HG02763 (cell line): ENCODE measurements around the gene VDR.
"Not testable (repeated sequence)": the region's sequence is repeated elsewhere in the genome, so short reads cannot be mapped to it uniquely, and the experiment has no call there.

Experiments used
- ATAC-seq: cut with Tn5 transposase; IDR thresholded peaks from one replicate; pipeline ENCODE4 v1.9.1; 2021; ENCODE audit warnings: mild to moderate bottlenecking, moderate library complexity; ENCODE audit not compliant: unreplicated experiment

Gene VDR

DNA sequence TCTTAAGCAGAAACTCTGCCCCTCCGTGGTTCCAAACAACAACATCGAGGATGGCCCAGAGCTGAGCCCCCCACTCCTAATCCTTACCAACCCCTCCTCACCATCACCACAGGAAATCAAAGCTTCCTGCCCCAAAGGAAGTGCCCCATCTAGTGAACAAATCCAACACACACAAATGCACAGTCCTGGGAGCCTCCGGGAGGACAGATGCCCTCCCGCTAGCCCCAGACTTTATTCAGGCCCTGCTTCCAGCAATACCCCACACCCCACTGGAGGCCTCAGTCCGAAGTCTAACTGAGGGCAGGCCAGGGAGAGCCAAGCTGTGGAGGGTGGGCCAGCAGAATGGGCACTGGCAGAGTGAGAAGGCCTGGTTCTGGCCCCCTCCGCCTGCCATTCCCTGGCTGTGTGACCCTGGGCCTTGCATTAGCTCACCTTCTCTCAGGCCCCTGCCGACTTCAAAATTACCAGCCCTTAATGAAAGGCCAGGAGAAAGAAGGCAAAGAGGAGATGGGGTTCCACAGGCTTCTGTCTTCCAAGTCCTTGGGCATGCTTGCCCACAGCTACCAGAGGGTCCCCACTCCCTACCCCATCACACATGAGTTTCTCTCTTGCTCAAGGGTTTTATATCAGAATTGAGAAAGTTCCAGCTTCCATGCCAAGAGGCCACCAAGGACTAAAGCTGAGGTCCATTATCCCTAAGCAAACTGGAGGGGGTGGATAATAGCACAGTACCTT lies 87.4 kb downstream of the VDR start:
- no peak for ATAC-seq

DNA sequence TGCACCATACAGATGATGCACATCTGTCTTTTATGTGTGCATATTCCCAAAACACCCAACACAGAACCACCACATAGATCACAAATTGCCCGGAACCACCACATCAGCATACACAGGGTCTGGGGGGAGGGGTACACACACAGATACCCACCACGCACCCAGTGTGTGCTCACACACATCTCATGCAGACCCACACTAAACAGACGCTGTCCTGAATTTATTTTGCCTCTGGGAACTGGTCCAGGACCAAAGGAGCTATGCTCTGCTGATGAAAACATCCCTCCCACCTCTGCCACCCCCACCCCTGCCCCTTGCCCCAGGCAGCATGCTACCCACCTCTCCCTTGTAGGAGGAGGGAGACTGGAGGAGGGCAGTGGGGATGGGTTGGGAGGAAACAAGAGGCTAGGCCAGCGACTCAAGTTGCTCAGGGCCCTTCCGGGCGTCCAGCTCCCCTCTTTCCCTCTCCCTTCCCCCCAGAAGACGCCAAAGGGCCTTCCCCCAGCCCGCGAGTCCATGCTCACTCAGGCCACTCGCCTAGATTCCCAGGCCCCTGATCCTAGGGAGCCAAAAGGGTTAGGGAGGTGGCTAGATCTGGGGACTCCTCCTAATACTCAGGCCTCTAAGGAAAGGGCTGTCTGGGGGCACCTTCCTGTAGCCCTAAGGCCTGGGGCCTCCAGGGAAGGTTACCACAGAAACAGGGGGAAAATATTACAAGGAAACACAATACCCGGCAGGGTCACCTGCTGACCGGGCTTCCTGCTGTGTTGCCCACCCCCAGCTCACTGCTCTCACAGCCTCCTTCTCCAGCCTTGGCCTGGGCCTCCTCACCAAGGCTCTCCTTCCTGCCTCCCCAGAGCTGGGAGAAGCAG lies 88.2 kb downstream of the VDR start:
- ATAC-seq: no peak

DNA sequence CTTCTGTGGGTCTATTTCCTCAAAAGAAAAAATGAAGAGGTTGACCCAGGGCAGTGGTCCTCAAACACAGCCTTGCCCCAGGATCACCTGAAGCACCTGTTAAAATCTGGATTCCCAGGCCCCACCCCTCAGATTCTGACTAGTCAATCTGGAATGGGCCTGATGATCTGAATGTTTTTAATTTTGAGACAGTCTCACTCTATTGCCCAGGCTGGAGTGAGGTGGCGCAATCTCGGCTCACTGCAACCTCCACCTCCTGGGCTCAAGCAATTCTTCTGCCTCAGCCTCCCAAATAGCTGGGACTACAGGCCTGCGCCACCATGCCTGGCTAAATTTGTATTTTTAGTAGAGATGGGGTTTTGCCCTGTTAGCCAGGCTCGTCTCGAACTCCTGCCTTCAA lies 89.3 kb downstream of the VDR start:
- not testable (repeated sequence) for ATAC-seq

DNA sequence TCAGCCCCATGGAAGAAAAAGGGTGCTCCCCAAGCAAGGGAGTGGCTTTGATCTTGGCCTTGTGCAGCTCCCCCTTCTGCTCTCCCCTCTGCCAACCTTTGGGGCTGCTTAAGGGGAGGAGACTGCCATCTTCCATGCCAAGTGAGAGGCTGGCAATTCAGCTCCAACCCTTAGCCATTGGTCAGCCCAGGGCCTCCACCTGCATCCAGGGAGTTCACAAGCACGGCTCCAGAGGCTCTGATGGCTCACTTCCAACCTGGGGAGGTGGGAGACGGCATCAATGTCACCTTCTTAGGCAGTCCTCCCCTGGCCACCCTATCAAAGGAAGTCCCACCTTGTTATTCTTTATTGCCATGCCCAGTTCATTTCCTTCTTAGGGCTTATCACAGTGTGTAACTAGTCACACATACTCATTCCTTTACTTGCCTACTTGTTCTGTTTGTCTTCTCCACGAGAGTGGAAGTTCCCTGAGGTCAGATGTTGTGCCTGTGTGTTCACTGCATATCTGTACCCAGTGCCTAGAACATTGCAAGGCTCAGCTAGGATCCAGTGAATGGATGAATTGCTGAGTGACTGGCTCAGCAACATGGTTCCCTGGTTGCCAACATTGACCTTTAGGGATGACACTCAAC lies 90.1 kb downstream of the VDR start:
- ATAC-seq: no peak

DNA sequence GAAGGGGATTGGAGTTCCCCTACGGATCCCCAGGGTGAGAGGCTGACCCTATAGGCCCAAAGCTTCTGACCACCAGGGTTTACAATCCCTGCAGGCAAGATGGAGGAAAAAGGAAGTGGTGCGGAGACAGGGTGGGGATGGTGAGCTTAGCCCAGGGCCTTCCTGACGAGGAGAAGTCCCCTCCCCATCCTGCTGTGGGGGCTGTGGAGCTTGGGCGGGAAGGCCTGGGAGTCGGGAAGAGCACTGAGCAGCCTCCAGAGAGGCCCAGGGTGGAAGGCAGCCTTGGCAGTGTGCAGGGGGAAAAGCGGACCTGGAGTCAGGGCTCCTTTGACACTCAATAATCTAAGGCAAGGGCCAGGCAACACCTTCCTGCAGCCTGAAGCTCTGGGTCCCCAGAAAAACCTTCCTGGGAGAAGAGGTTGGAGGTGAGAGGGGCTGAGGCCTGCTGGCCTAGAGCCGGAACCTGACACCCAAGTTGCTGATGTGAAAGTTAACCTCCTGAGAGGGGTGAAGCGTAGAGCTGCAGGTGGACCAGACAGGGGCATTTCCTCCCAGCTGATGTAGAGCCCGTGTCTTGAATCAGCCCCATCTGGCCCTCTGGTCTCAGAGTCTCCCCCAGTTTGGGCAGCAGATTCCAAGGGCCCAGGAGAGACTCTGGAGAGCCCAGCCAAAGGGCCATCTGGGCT lies 91.1 kb downstream of the VDR start:
- ATAC-seq: peak; percentile 36

DNA sequence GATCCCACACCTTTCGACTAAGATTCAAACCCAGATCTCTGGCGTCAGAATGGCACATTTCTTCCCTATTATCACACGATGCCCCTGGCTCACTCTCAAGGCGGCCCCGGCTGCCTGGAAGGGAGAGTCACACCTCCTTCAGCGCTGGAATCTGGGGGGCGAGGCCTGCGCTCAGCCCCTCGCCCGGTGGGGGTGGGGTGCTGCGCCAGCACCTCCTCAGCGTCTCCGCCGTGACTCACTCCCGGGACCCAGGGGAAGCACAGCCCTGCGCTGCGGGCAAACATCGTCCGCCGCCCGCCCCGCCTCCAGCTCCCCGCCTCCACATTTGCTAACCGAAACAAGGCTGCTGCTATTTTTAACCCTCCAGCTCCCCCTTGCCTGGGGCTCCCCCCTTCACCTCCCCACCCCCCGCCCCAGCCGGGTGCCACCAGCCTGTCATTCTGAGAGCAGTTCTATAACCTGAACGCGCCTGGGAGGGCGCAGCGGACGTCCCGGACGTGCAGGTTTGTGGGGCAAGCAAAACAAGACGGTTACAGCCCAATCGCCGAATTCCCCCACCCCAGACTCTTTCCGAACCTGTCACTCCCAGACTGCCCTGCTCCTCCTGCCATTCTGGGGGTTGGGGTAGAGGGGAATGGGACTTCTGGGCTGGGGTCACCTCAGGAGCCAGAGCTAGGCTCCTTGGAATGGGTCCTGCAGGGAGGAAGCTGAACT lies 91.8 kb downstream of the VDR start:
- peak; percentile 65 for ATAC-seq

DNA sequence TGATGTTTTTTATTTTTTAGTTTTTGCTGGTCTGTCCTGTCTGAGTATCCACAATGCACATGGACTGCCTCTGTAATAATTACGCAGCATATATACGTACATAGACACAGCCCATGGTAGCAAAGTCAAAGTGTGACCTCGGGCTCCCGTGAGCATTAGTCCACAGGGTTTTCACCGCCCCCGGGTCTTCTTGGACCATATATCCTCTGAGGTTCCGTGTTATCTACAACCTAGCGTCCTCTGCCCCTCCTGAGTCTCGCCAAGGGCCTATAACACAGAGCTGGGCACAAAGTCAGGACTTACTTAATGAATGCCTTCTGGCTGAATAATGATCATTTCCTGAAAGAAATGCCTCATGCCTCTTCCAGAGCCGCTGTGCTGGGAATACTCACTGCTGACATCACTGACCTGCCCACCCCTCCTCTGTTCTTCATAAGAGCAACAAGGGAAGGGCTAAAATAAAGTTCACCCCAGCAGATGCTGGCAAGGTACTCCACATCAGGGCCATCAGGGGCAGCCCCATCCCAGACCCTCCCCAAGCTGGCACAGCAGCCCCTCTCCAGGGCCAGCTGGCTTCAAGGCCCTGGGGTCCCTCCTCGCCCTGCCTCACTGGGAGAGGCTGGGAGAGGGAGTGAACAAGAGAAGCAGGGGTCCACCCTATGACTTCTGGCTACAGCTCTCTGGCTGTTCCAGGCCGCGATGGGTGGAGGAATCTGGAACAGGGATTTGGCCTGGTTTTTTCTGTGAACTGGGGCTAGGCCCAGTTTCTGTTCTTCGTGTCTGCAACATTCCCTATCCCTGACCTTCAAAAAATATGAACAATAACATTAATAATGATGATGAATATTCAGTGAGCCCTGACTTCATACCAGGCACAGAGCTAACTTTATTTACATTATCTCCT lies 93.0 kb downstream of the VDR start:
- no peak for ATAC-seq

DNA sequence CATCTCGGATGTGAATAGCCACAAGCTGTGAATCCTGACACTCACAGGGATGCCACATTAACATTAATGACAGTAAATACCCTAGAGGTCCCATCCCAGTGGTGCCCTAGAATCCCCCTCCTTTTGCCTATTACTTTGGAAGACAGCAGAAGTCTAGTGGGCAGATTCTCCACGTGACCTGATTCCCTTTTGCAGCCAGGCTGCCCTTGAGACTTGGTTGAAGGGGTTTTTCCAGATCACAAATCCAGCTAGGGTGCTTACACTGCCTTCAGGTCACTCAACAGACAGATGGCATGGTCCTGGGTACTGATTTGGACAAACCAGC lies 93.8 kb downstream of the VDR start:
- ATAC-seq: no peak

DNA sequence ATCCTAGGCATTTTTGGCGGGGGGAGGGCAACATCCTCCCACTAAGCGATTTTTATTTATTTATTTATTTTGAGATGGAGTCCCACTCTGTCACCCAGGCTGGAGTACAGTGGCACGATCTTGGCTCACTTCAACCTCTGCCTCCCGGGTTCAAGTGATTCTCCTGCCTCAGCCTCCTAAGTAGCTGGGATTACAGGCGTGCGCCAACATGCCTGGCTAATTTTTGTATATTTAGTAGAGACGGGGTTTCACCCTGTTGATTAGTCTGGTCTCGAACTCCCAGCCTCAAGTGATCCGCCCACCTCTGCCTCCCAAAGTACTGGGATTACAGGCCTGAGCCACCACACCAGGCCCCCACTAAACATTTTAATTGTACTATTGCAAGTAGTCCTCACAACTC lies 95.3 kb downstream of the VDR start:
- ATAC-seq: not testable (repeated sequence)

DNA sequence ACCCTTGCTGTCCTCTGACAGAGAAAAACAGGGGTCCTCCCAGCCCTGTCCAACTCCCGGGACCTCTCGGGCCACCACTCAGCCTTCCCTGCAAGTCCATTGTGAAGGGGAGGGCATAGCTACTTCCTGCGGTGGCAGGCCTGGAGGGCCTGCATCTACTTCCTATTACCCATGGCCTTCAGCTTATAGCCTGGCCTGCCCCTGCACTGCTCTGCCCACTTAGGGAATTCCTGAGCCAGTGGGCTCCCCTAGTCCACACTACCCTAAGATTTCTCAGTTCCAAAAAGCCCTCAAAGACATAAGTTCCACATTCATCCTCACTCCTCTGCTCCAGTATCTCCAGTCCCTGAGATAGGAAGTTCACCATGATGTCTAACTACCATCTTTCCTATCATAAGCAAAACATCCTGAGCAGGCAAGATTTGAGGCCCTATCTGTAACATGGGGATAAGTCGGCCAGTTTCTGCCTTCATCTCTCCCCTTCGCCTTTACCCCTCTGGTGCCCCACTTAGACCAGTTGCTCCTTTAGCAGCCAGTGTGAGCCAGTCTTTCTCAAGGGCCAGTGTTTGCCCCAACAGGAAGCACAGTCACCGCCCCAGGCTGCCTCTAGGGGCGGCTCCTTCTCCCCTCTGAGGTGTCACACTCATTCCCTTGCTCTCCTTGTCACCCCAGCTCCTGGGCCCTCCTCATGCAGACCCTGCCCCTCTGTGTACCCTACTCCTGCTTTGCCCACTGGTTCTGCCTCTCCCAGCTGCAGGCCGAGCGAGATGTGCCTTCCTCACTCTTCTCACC lies 96.0 kb downstream of the VDR start:
- no peak for ATAC-seq

DNA sequence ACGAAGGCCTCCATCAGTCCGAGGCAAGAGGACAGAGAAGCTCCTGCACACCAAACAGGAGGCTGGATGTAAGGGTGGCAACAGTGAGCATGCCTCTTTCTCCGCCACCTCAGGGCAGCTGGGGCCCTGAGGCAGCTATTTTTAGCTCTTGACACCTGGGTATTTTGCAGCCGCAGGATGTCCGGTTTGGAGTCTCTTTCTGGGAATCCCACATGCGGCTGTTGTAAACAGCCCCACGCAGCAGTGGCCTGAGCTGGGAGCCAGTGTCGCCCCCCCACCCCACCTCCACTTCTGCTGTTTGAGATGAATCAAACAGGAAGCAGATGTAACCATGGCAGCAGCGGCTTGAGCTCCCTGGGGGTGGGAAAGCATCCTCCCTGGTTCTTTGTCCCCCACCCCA lies 96.7 kb downstream of the VDR start:
- peak; percentile 46 for ATAC-seq

DNA sequence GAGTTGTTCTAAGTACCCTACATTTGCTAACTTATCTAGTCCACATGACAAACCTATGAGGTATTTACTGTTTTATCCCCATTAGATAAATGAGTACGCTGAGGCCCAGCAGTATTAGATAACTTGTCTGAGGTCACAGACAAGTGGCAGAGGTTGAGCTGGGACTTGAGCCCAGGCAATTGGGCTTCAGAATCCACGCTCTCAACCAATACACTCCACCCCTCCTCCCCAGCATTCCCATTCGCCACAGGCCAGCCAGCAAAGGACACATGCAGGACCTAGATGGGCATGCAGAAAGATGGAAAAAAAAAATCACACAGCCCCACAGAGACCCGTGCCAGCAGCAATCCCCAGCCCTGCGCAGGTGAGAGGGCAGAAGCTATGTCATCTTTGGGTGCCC lies 97.5 kb downstream of the VDR start:
- ATAC-seq: no peak

DNA sequence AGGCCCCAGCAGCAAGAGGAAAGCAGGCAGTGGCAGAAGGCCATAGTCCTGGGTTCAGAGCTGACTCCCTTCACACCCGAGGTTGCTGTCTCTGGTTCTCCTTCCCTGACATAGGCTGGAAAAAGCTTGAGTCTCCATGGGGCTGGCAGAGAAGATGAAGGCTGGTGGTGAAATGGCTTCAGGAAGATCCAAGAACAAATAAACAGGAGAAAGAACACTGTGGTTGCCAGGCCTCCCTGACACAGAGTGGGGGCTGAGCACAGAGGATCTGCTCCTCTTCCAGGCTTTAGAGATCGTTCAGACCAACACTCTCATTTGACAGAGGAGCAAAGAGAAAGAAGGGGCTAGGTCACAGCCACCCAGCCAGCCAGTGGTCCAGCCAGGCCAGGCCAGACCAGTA lies 99.4 kb downstream of the VDR start:
- no peak for ATAC-seq

DNA sequence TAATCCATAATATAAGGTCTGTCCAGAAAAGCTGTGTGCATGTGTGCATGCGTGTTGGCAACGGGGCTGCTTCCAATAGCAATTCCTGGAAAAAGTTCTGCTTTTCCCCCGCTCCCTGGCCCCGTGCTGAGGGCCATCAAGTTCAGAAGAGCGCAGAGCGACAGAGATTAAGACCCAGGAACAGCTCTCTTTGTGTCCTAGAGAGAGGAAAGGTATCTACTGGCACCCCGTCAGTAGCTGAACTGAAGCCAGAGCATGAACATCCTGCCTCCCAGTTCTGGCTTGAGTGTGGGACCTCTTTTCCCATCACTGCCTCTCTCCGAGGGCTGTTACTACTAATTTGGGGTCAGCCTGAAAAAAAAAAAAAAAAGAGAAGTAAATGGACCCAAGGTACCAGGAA lies 100.6 kb downstream of the VDR start:
- ATAC-seq: no peak

DNA sequence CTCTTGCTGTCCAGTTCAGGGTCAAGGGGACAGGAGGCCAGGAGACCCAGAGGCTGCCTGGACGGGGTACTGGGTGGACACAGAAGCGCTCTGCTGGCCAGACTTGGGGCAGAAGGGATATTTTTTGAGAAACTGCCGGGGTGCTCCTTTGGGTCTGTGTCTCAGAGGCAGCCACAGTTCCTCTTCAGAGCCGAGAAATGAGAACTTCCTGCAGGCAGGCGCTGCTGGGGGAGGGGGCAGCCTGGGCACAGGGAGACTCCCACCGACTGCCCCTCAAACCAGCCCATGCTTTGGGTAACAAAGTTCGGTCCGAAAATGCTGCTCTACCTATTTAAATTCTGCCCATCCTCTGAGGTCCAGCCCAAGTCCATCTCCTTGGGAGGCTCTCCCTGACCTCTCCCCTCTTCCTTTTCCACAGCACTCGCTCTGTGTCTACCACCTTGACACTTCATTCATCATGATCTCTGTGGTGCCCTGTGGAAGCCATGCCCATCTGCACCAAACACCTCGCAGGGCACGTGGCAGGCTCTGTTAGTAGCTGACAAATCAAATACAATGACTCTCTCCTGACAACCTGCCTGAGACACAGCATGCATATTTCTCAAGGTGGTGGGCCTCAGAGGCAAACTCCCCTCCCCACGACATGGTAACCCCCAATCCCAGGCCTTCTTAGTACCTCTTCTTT lies 101.5 kb downstream of the VDR start:
- no peak for ATAC-seq

DNA sequence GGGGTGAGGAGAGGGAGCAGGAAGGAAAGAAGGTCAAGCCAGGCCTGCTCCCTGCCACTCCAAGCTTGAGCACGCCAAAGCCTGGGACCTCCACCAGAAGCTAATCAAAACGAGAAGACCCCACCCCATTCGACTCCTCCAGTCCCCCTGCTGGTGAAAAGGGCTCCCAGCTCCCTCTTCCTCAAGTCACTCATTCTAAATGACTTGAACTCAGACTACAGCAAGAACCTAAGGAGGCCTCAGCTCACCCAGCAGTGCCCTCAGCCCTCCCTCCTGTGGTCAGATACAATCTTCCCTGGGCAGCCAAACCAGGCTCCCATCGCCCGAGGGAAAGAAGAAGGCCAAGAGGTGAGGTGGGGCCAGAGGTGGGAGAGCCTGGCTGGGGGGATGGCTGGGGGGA lies 102.5 kb downstream of the VDR start:
- no peak for ATAC-seq

DNA sequence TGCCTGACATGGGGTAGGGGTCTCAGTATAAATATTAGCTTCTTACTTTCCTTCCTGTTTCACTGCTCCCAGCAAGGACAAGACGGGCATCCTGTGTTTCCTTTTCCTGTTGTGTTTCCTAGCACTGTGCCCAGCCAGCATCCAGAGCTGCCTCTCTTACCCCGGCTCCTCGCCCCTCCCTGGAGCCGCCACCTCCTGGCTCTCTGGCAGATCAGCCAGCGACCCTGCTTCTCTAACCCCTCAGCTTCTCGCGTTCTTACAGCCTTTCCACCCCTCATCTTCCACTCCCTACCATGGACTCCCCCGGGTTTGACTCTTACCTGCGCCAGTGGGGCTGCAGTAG lies 102.9 kb downstream of the VDR start:
- ATAC-seq: no peak

DNA sequence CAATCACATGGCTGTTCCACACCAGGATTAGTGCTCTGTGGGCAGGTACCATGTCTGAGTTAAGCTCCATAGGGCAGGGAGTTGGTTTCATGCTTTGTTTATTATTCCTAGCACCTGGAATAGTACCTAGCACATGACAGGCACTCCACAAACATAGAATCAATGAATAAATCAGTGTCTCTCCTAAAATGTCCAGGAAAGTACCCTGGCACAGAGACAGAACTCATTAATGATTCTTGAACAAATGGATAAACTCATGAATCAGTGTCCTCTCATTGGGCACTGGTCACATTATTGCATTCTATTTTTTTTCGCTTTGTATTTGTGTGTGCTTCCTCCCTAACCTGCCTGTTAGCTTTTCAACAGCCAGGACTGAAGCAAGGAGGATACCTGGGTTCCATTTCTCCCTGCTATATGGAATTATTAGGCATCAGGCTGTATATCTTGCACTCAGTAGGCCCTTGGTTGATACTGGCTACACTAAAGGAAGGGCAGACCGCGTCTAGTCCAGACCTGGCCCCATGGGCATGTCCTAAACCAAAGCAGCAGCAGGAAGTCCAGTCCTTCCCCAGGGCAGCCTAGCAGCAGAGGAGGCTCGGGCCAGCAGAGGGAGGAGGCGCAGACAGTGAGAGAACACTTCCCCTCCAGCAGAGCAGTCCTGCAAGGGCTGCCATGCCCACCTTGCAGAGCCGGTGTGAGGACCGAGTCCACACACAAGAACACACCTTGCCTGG lies 103.5 kb downstream of the VDR start:
- no peak for ATAC-seq
